K562 (cell line): ENCODE measurements around the gene SLIT1. TPM values are rescaled to one million over a fixed set of nuclear protein-coding genes. Genes with fewer than 3 reads are reported as not detected.

Experiments
- ATAC-seq: fragments of 200-7000 bp; cut with Tn5 transposase; 3 replicates; pipeline ENCODE4 v1.9.1; 2020; ENCODE audit warnings: moderate library complexity
- BruUV-seq: library from RNA; stranded (reverse); fragments of 400-500 nt; replicated peaks from 2 replicates; lab custom pipeline; 2021; lab: Mats Ljungman, UMichigan
- CTCF ChIA-PET: fragments of 300-600 bp; formaldehyde crosslinking; extraction: SDS; loops from one replicate; lab custom pipeline; 2021; ENCODE audit warnings: low intra/inter-chr PET ratio; lab: Yijun Ruan, JAX
- POLR2A ChIA-PET: fragments of 300-600, 350-650 bp; sonication (Branson Sonifier 250); formaldehyde crosslinking; extraction: SDS; loops from one replicate; lab custom pipeline; 2021; ENCODE audit warnings: antibody characterized with exemption, inconsistent platforms; lab: Yijun Ruan, JAX
- DNase-seq, 4 experiments: peaks; one replicate each; pipeline versions ENCODE4 v3.0.0 to v3.0.0-alpha.2; 2011 to 2018; ENCODE audit warnings: low spot score in 3 of 4, mixed read lengths in 3 of 4; ENCODE audit errors: extremely low read depth in 1 of 4
- FAIRE-seq: peaks from 2 replicates; lab custom pipeline; 2011; peaks lifted over from hg19 to GRCh38; lab: Jason Lieb, UNC
- H2AFZ ChIP-seq: 2 replicates; pipeline ENCODE4 v1.6.0; 2011; ENCODE audit warnings: low read depth, low read length, control low read depth, inconsistent platforms
- H3K27ac ChIP-seq: fragments of 200-600 bp; 3 replicates; pipeline ENCODE4 v1.8.0; 2011; ENCODE audit warnings: low read depth, mild to moderate bottlenecking, control low read depth, inconsistent platforms, low read length, moderate library complexity, mixed read lengths; ENCODE audit errors: extremely low read depth
- H3K27me3 ChIP-seq, 2 experiments: fragments of 300-600 bp in 1 of 2; 2 replicates in 1 of 2; 3 replicates in 1 of 2; pipeline versions ENCODE4 v1.6.0 to v1.8.0; 2011; ENCODE audit warnings: inconsistent platforms in 2 of 2, low read length in 2 of 2, mild to moderate bottlenecking in 1 of 2, mixed read lengths in 1 of 2, moderate library complexity in 1 of 2; ENCODE audit not compliant: control insufficient read depth in 2 of 2, insufficient read depth in 2 of 2
- H3K36me3 ChIP-seq: fragments of 300-600 bp; 3 replicates; pipeline ENCODE4 v1.8.0; 2011; ENCODE audit warnings: mild to moderate bottlenecking, low read length, inconsistent platforms; ENCODE audit not compliant: control insufficient read depth, insufficient read depth
- H3K4me1 ChIP-seq, 2 experiments: fragments of 200-600 bp in 1 of 2; replicated peaks in 1 of 2; 2 replicates in 1 of 2; 3 replicates in 1 of 2; pipeline versions ENCODE4 v1.5.1 to v1.8.0; 2011; ENCODE audit warnings: inconsistent platforms in 2 of 2, low read length in 2 of 2, mild to moderate bottlenecking in 1 of 2, mixed read lengths in 1 of 2, moderate library complexity in 1 of 2; ENCODE audit not compliant: control insufficient read depth in 2 of 2, insufficient read depth in 2 of 2
- H3K4me2 ChIP-seq: 2 replicates; pipeline ENCODE4 v1.6.1; 2011; ENCODE audit warnings: low read length, control low read depth, inconsistent platforms, mixed read lengths; ENCODE audit not compliant: insufficient read depth
- H3K4me3 ChIP-seq: fragments of 200-600 bp; sonication (generic), shearing (Covaris generic); 2 replicates; pipeline ENCODE4 v1.5.1; 2016; ENCODE audit warnings: control low read depth, inconsistent platforms
- H3K79me2 ChIP-seq: fragments of 200-600 bp; 3 replicates; pipeline ENCODE4 v1.8.0; 2011; ENCODE audit warnings: low read length, inconsistent platforms; ENCODE audit not compliant: control insufficient read depth, insufficient read depth
- H3K9ac ChIP-seq, 2 experiments: 2 replicates each; pipeline versions ENCODE4 v1.6.0 to v1.6.1; 2011; ENCODE audit warnings: low read depth in 2 of 2, low read length in 2 of 2, control low read depth in 1 of 2, inconsistent platforms in 1 of 2, mild to moderate bottlenecking in 1 of 2, mixed read lengths in 1 of 2; ENCODE audit not compliant: insufficient read depth in 1 of 2
- H3K9me1 ChIP-seq: one replicate; pipeline ENCODE4 v1.6.0; 2011; ENCODE audit warnings: inconsistent platforms, mild to moderate bottlenecking, low read length, moderate library complexity; ENCODE audit not compliant: control insufficient read depth, insufficient read depth
- H3K9me3 ChIP-seq: replicated peaks from 2 replicates; pipeline ENCODE4 v1.5.1; 2011; ENCODE audit warnings: low read depth, low read length, inconsistent platforms; ENCODE audit not compliant: control insufficient read depth, insufficient read depth
- H4K20me1 ChIP-seq: replicated peaks from 2 replicates; pipeline ENCODE4 v1.6.1; 2011; ENCODE audit warnings: low read length, inconsistent platforms, mixed read lengths; ENCODE audit not compliant: control insufficient read depth, insufficient read depth
- CHD1 ChIP-seq: fragments of 200-600 bp; sonication (generic); IDR thresholded peaks from one replicate; pipeline ENCODE4 v1.6.1; 2012; ENCODE audit warnings: mild to moderate bottlenecking, moderate library complexity, low read length, inconsistent platforms
- CHD2 ChIP-seq: IDR thresholded peaks from 2 replicates; pipeline ENCODE4 v1.6.1; 2011; ENCODE audit warnings: low read depth, low read length
- CTCF ChIP-seq, 3 experiments: IDR thresholded peaks in 2 of 3; conservative IDR thresholded peaks in 1 of 3; 2 replicates each; pipeline ENCODE4 v1.5.1; 2011 to 2012; ENCODE audit warnings: low read length in 3 of 3, mild to moderate bottlenecking in 3 of 3, control low read depth in 2 of 3, improper control_type of control experiment in 1 of 3, inconsistent platforms in 1 of 3, low read depth in 1 of 3, mixed read lengths in 1 of 3, moderate library complexity in 1 of 3; ENCODE audit not compliant: insufficient read depth in 2 of 3
- EGR1 ChIP-seq: fragments of 450-650 bp; conservative IDR thresholded peaks from 2 replicates; pipeline ENCODE4 v1.6.1; 2017; ENCODE audit warnings: mild to moderate bottlenecking
- FOXJ3 ChIP-seq: sonication (generic); formaldehyde crosslinking; IDR thresholded peaks from 2 replicates; pipeline ENCODE4 v1.4.0; 2020; ENCODE audit warnings: mild to moderate bottlenecking, missing genetic modification reagents
- IRF9 ChIP-seq: fragments of 450-650 bp; IDR thresholded peaks from 2 replicates; pipeline ENCODE4 v1.6.1; 2016; ENCODE audit warnings: missing biosample characterization, missing genetic modification characterization
- NCOA4 ChIP-seq: fragments of 450-650 bp; IDR thresholded peaks from 2 replicates; pipeline ENCODE4 v1.6.1; 2018; ENCODE audit warnings: mild to moderate bottlenecking; ENCODE audit not compliant: partially characterized antibody
- NFIX ChIP-seq: fragments of 250-450 bp; sonication (Bioruptor Pico); IDR thresholded peaks from 2 replicates; pipeline ENCODE4 v1.4.0; 2020; ENCODE audit warnings: low read depth, mild to moderate bottlenecking, moderate library complexity
- RAD21 ChIP-seq, 2 experiments: fragments of 250-450 bp in 1 of 2; fragments of 450-650 bp in 1 of 2; sonication (Bioruptor Pico) in 1 of 2; formaldehyde crosslinking in 1 of 2; IDR thresholded peaks in 1 of 2; conservative IDR thresholded peaks in 1 of 2; 2 replicates each; pipeline versions ENCODE4 v1.4.0 to v1.8.0; 2020 to 2022; ENCODE audit warnings: mild to moderate bottlenecking in 2 of 2, moderate library complexity in 1 of 2
- RAD51 ChIP-seq: fragments of 450-650 bp; IDR thresholded peaks from 2 replicates; pipeline ENCODE4 v1.7.1; 2016; ENCODE audit warnings: low read depth, mild to moderate bottlenecking, borderline replicate concordance
- RB1 ChIP-seq: fragments of 450-650 bp; IDR thresholded peaks from 2 replicates; pipeline ENCODE4 v1.6.1; 2017; ENCODE audit warnings: low read depth, mild to moderate bottlenecking
- TFAP4 ChIP-seq: sonication (generic); formaldehyde crosslinking; IDR thresholded peaks from 2 replicates; pipeline ENCODE4 v1.8.0; 2022; ENCODE audit warnings: missing genetic modification reagents, mild to moderate bottlenecking, moderate library complexity, borderline replicate concordance
- USF1 ChIP-seq: sonication (generic); formaldehyde crosslinking; IDR thresholded peaks from 2 replicates; pipeline ENCODE4 v1.9.0; 2022; ENCODE audit warnings: mild to moderate bottlenecking, missing genetic modification reagents
- USF2 ChIP-seq: sonication (generic); formaldehyde crosslinking; IDR thresholded peaks from 2 replicates; pipeline ENCODE4 v1.5.0; 2020; ENCODE audit warnings: missing genetic modification reagents
- WGBS: fragments of 100-300 bp; shearing (Covaris generic); methylation state at CpG from one replicate; pipeline ENCODE4 v1.1.6; 2016; ENCODE audit warnings: low coverage, mixed read lengths; ENCODE audit not compliant: insufficient coverage; ENCODE audit errors: missing lambda C conversion rate; 5-methylcytosine and 5-hydroxymethylcytosine counted together
- in situ Hi-C: fragments of 300-500 bp; cut with MboI; formaldehyde crosslinking; loops from 4 replicates; pipeline ENCODE4 v1.15.0; 2018; ENCODE audit warnings: inconsistent platforms, mixed read lengths
- intact Hi-C: fragments of 100-400 bp; cut with micrococcal nuclease; formaldehyde crosslinking; loops from 2 replicates; pipeline ENCODE4 v1.14.2; 2022
- polyA plus RNA-seq, 8 experiments: library from polyadenylated mRNA; depleted of rRNA in 4 of 8; stranded (reverse) in 5 of 8; unstranded in 3 of 8; fragments of >200 nt; fragmentation: Nextera tagmentation in 2 of 8; fragmentation: Illumina TruSeq in 1 of 8; extraction: Ambion mirVana in 2 of 8; extraction: Trizol in 1 of 8; gene quantifications; 2 replicates each; pipeline versions ENCODE4 v1.2.1 to v1.2.3, GENCODE V29; 2011 to 2014; ENCODE audit warnings: inconsistent platforms in 1 of 8, missing spikeins in 1 of 8
- total RNA-seq, 7 experiments: library from RNA; depleted of rRNA in 6 of 7; stranded (reverse); fragments of >200 nt in 6 of 7; fragmentation: Illumina TruSeq in 2 of 7; extraction: Trizol in 2 of 7; gene quantifications; 2 replicates each; pipeline versions ENCODE4 v1.2.1 to v1.2.3, GENCODE V29; 2011 to 2021; ENCODE audit warnings: low replicate concordance in 1 of 7

SLIT1 gene
- total and polyA plus RNA-seq, 9 of the 15 experiments (the other 6 are each of a cell fraction or from before 2014, with no cell fraction given), result 0.01 to 0.11 (median 0.04) TPM; not detected in 3

- in situ Hi-C loops (loop anchor here (10.0 kb wide), 1 partner anchor 393 kb away; no protein-coding TSS in a partner anchor), intact Hi-C loops (no loop called here)
- H3K4me3 ChIP-seq, result no peak overlapping the region
- H3K9me1 ChIP-seq, result no peaks in the 10 kb centered on the region
- POLR2A ChIA-PET, result interaction anchor here (0.7 kb wide), 3 partner anchors 262 to 398 kb away, joined by 3 to 5 read pairs (median 3); partner anchors contain the start of gene RRP12
- CTCF ChIA-PET, result interaction anchor here (0.6 to 1.6 kb wide), 4 partner anchors 12 to 834 kb away, joined by 3 to 7 read pairs (median 3); no protein-coding TSS in a partner anchor
- FAIRE-seq, result peak; percentile 92
- H3K36me3 ChIP-seq, result no peaks in the 10 kb centered on the region
- H3K27ac ChIP-seq, result no peak overlapping the region
- DNase-seq, result peak; percentile 73 to 79 (median 78)
- H3K79me2 ChIP-seq, result no peaks in the 10 kb centered on the region
- no TSS peak for BruUV-seq
- peak overlapping the region; percentile 77 for H2AFZ ChIP-seq
- no peaks in the 10 kb centered on the region for H4K20me1 ChIP-seq
- no peak overlapping the region for H3K9ac ChIP-seq
- peak overlapping the region; percentile 43 for H3K4me2 ChIP-seq
- no peaks in the 10 kb centered on the region for H3K9me3 ChIP-seq
- peaks cover 0 to 14% of the 10 kb centered on the region in 2 experiments; a peak in 3 of 5 replicates for H3K4me1 ChIP-seq
- WGBS, result 10% methylated on average over 16 of the region's 30 CpGs
- H3K27me3 ChIP-seq, result peaks cover 8 to 30% of the 10 kb centered on the region in 2 experiments; a peak in 2 of 5 replicates
- peak; percentile 97 for ATAC-seq
- TF ChIP-seq CHD1, result no peak
- peak; percentile 75 for TF ChIP-seq EGR1
- TF ChIP-seq NFIX (CRISPR knock-in tag), result no peak
- no peak for TF ChIP-seq IRF9
- TF ChIP-seq FOXJ3 (CRISPR knock-in tag), result no peak
- peak; percentile 38; the same call in 1 of the 2 replicates for TF ChIP-seq USF1
- peak; percentile 88 for TF ChIP-seq TFAP4
- TF ChIP-seq USF2 (CRISPR knock-in tag), result peak; percentile 49
- no peak for TF ChIP-seq CHD2
- peak; percentile 24; the same call in 1 of the 2 replicates for TF ChIP-seq RAD51
- peak; percentile 39 to 73 for TF ChIP-seq RAD21 (CRISPR knock-in tag; conservative IDR thresholded peaks at IDR 0.05 in 1 of 2, IDR thresholded peaks at IDR 0.05 in 1 of 2)
- 0 out of 2 replicates have a peak, but pooled peaks have one; percentile 28 for TF ChIP-seq RB1
- no peak for TF ChIP-seq NCOA4
- TF ChIP-seq CTCF (IDR thresholded peaks at IDR 0.05 in 2 of 3, conservative IDR thresholded peaks at IDR 0.05 in 1 of 3; ENCODE audit: insufficient read depth in 2 of 3, low read depth in 1 of 3, low read length in 3 of 3), result peak; percentile 74 to 83 (median 81)
Observed at GRCh38 chr10:97037365-97038361, 148.1 kb downstream of the SLIT1 start.
